ENCODE measurements around the gene BCAS3. TPM values are rescaled to one million over a fixed set of nuclear protein-coding genes. Genes with fewer than 3 reads are reported as not detected.

The BCAS3 gene
- total RNA-seq, 2 experiments from 2014 or later: 20.1 to 31.8 TPM

DNA sequence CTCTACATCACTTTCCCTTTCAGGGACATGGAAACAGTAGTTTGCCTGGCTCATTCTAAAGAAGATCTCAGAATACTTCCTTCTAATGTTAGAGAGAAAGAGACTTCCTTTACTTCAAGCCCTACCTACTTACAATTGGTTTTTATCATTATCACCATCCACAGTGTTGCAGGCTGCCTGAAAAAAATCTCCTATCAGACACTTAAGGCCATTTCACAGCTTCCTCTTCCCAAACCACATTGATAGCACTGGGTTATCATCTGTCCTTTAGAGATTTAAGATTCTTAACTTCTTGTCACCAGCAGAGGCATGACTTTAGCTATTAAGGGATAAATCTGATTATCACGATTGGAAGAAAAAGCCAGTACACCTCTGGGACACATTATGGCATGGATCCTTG lies 543.5 kb downstream of the BCAS3 start:
- H3K36me3 Mint-ChIP-seq (ENCODE audit: low read depth): no peaks in the 10 kb centered on the region
- no peaks in the 10 kb centered on the region for H3K27me3 Mint-ChIP-seq
- H3K4me1 ChIP-seq (ENCODE audit: insufficient read depth, low read length): peaks cover 24% of the 10 kb centered on the region
- no peaks in the 10 kb centered on the region for H3K36me3 ChIP-seq (ENCODE audit: insufficient read depth, low read length)
- DNase-seq (peak in 1 of 14 experiments; percentile 13), ATAC-seq (ENCODE audit: poor library complexity) (no peak)
- no peak overlapping the region for H3K27ac ChIP-seq (ENCODE audit: low read depth in 1 of 2, low read length in 2 of 2)
- no peak overlapping the region for H3K4me3 ChIP-seq (ENCODE audit: low read length)
- H3K27me3 ChIP-seq (ENCODE audit: control insufficient read depth in 1 of 2, insufficient read depth in 2 of 2, low read length in 2 of 2): no peaks in the 10 kb centered on the region
- no peaks in the 10 kb centered on the region for H3K9me3 Mint-ChIP-seq
- TF ChIP-seq, protein P1, sequence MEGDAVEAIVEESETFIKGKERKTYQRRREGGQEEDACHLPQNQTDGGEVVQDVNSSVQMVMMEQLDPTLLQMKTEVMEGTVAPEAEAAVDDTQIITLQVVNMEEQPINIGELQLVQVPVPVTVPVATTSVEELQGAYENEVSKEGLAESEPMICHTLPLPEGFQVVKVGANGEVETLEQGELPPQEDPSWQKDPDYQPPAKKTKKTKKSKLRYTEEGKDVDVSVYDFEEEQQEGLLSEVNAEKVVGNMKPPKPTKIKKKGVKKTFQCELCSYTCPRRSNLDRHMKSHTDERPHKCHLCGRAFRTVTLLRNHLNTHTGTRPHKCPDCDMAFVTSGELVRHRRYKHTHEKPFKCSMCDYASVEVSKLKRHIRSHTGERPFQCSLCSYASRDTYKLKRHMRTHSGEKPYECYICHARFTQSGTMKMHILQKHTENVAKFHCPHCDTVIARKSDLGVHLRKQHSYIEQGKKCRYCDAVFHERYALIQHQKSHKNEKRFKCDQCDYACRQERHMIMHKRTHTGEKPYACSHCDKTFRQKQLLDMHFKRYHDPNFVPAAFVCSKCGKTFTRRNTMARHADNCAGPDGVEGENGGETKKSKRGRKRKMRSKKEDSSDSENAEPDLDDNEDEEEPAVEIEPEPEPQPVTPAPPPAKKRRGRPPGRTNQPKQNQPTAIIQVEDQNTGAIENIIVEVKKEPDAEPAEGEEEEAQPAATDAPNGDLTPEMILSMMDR (IDR thresholded peaks at IDR 0.05): no peak
- H3K27ac Mint-ChIP-seq: peak overlapping the region; percentile 76
- CTCF ChIA-PET: no interaction called here
- no peaks in the 10 kb centered on the region for H3K9me3 ChIP-seq (ENCODE audit: control insufficient read depth in 1 of 2, insufficient read depth in 1 of 2, low read length in 2 of 2)
- intact Hi-C loops (cut with DNase I, micrococcal nuclease): loop anchor here in 1 of 2 experiments (5.0 kb wide), 1 partner anchor 84 kb away; no protein-coding TSS in a partner anchor
- POLR2A ChIA-PET: no interaction called here
- peaks cover 52% of the 10 kb centered on the region for H3K4me1 Mint-ChIP-seq (ENCODE audit: low read depth)
- H3K4me3 Mint-ChIP-seq: peak overlapping the region; percentile 81

DNA sequence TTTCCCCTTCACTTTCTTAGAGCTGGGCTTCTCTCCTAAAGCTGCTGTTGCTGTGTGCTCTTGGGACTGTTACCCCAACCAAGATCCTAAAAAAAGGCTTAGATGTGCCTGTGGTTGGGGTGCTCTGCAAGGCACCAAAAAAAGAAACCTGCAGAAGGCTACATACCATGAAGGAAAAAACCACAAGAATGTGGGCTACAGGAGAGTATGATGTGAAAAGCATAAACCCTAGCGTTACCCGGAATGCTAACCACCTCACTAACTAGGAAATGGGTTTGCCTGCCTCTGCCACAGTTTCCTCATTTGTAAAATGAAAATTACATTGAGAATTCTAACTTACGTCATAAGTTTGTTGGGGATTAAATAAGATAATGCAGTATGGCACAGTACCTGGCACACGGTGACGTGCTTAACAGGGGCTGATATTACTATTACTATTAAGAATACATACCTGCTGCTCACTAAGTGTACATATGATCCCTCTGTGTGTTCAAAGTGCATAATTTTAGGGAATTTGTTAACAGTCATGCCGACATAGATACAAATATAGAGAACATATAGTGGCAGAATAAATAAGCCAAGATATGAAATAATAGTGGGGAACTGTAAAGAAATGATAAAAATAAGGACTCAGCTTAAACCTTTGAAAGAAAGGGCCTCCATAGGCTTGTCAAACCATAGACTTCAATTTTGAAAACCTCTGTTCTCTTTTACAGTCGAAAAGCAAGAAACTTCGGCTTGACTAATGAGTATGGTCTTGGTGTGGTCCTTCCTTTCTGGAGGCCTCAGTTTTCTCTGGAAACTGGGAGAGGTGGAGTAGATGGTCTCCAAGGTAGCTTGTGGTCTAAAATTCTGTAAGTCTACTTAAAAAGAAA lies 544.2 kb downstream of the BCAS3 start:
- Mint-ChIP-seq H3K4me1 (ENCODE audit: low read depth) (peaks cover 52% of the 10 kb centered on the region), H3K36me3 (ENCODE audit: low read depth) (no peaks in the 10 kb centered on the region), H3K4me3 (peak overlapping the region; percentile 81), H3K27me3 (no peaks in the 10 kb centered on the region), H3K27ac (peak overlapping the region; percentile 76), H3K9me3 (no peaks in the 10 kb centered on the region)
- ATAC-seq (ENCODE audit: poor library complexity) (peak; percentile 40), DNase-seq (peak in 3 of 14 experiments; percentile 28 to 44 (median 37))
- peaks cover 24% of the 10 kb centered on the region for H3K4me1 ChIP-seq (ENCODE audit: insufficient read depth, low read length)
- TF ChIP-seq, protein P1 (IDR thresholded peaks at IDR 0.05): no peak
- intact Hi-C loops (cut with DNase I, micrococcal nuclease): loop anchor here in 1 of 2 experiments (5.0 kb wide), 1 partner anchor 85 kb away; no protein-coding TSS in a partner anchor
- ChIA-PET CTCF (no interaction called here), POLR2A (interaction anchor here (0.6 to 1.5 kb wide), 6 partner anchors 11 to 139 kb away, joined by 3 to 4 read pairs (median 3); no protein-coding TSS in a partner anchor)
- H3K27ac ChIP-seq (ENCODE audit: low read depth in 1 of 2, low read length in 2 of 2): peak overlapping the region in 1 of 2 donors; percentile 17
- peak overlapping the region; percentile 49 for H3K4me3 ChIP-seq (ENCODE audit: low read length)
- H3K9me3 ChIP-seq (ENCODE audit: control insufficient read depth in 1 of 2, insufficient read depth in 1 of 2, low read length in 2 of 2): no peaks in the 10 kb centered on the region
- no peaks in the 10 kb centered on the region for H3K36me3 ChIP-seq (ENCODE audit: insufficient read depth, low read length)
- no peaks in the 10 kb centered on the region for H3K27me3 ChIP-seq (ENCODE audit: control insufficient read depth in 1 of 2, insufficient read depth in 2 of 2, low read length in 2 of 2)

DNA sequence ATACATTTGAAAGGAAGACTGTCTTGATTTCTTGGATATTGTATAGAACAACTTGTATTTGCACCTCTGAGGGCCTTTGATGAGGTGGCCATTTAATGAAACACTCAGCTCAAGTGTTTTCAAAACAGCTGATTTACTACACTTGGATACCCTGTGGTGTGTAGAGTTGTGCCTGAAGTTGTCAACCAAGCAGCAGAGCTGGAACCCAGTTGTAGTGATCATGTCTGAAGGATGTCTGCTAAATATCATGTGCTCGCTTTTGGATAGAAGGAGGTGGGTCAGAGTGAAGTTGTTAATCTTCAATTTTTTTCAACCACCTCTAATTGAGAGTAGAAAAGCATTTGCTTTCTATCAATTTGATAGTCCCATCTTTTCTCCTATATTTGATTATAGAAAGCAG lies 546.1 kb downstream of the BCAS3 start:
- Mint-ChIP-seq H3K27ac (peak overlapping the region; percentile 76), H3K36me3 (ENCODE audit: low read depth) (no peaks in the 10 kb centered on the region)

More for the DNA sequence above, 546.1 kb downstream of the BCAS3 start:
- TF ChIP-seq, protein P1 (IDR thresholded peaks at IDR 0.05): no peak
- H3K27me3 ChIP-seq (ENCODE audit: control insufficient read depth in 1 of 2, insufficient read depth in 2 of 2, low read length in 2 of 2): no peaks in the 10 kb centered on the region
- no peak overlapping the region for H3K27ac ChIP-seq (ENCODE audit: low read depth in 1 of 2, low read length in 2 of 2)
- no peaks in the 10 kb centered on the region for H3K36me3 ChIP-seq (ENCODE audit: insufficient read depth, low read length)
- H3K4me3 Mint-ChIP-seq: no peak overlapping the region
- H3K4me3 ChIP-seq (ENCODE audit: low read length): no peak overlapping the region
- no peaks in the 10 kb centered on the region for H3K9me3 Mint-ChIP-seq
- intact Hi-C loops (cut with DNase I, micrococcal nuclease): loop anchor here in 1 of 2 experiments (5.0 kb wide), 1 partner anchor 86 kb away; no protein-coding TSS in a partner anchor
- peaks cover 24% of the 10 kb centered on the region for H3K4me1 ChIP-seq (ENCODE audit: insufficient read depth, low read length)
- DNase-seq (no peak), ATAC-seq (ENCODE audit: poor library complexity) (no peak)
- H3K27me3 Mint-ChIP-seq: no peaks in the 10 kb centered on the region
- CTCF ChIA-PET: no interaction called here
- no peaks in the 10 kb centered on the region for H3K9me3 ChIP-seq (ENCODE audit: control insufficient read depth in 1 of 2, insufficient read depth in 1 of 2, low read length in 2 of 2)
- H3K4me1 Mint-ChIP-seq (ENCODE audit: low read depth): peaks cover 48% of the 10 kb centered on the region
- POLR2A ChIA-PET: no interaction called here
